Measurements from ENCODE around the gene KATNBL1.
"Not testable (repeated sequence)": the region's sequence is repeated elsewhere in the genome, so short reads cannot be mapped to it uniquely, and the experiment has no call there.

KATNBL1 gene

DNA sequence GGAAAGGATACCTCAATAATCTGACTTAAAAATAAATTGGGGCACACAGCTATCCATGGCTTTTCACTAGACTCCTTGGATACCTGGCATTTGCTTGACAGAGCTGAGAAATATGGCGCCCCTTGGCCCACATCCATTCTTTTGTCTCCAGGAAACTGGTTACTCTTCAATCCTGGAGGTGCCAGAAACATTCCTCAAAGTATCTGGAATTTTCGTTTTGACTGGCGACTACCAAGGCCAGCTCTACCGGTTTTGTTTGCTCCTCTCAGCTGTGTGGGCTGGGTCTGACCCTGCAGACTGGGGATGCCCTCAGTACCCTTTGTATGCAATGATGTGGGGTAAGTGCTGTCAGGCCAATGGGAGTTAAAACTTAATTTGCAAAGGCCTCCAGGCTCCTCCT, 27.0 kb downstream of the KATNBL1 start:
- TF ChIP-seq GABPA (IDR thresholded peaks at IDR 0.05; ENCODE audit: low read depth) (no peak), SPI1 (IDR thresholded peaks at IDR 0.05; ENCODE audit: borderline replicate concordance, low read depth) (no peak), POLR2AphosphoS5 (IDR thresholded peaks at IDR 0.05; ENCODE audit: low read depth) (no peak), CTCF (IDR thresholded peaks at IDR 0.05; ENCODE audit: insufficient read depth, low read length) (no peak), REST (IDR thresholded peaks at IDR 0.05; ENCODE audit: insufficient replicate concordance, low read depth) (no peak)
- no peak overlapping the region for H3K27ac ChIP-seq (replicated peaks)
- DNase-seq (ENCODE audit: low read depth in 1 of 2, low spot score in 1 of 2): no peak
- no peaks in the 10 kb centered on the region for H3K27me3 ChIP-seq (ENCODE audit: insufficient read depth, poor library complexity, severe bottlenecking)
- H3K4me3 ChIP-seq (replicated peaks; ENCODE audit: insufficient read depth, low read length): no peak overlapping the region

GRCh38 chr15:34179234-34179633, 30.7 kb downstream of the KATNBL1 start:
- TF ChIP-seq REST (IDR thresholded peaks at IDR 0.05; ENCODE audit: insufficient replicate concordance, low read depth) (no peak), POLR2AphosphoS5 (IDR thresholded peaks at IDR 0.05; ENCODE audit: low read depth) (no peak), GABPA (IDR thresholded peaks at IDR 0.05; ENCODE audit: low read depth) (no peak), SPI1 (IDR thresholded peaks at IDR 0.05; ENCODE audit: borderline replicate concordance, low read depth) (no peak)
- Histone ChIP-seq H3K27ac (replicated peaks) (no peak overlapping the region), H3K4me3 (replicated peaks; ENCODE audit: insufficient read depth, low read length) (no peak overlapping the region), H3K27me3 (ENCODE audit: insufficient read depth, poor library complexity, severe bottlenecking) (no peaks in the 10 kb centered on the region)
- no peak for DNase-seq (ENCODE audit: low read depth in 1 of 2, low spot score in 1 of 2)

DNA sequence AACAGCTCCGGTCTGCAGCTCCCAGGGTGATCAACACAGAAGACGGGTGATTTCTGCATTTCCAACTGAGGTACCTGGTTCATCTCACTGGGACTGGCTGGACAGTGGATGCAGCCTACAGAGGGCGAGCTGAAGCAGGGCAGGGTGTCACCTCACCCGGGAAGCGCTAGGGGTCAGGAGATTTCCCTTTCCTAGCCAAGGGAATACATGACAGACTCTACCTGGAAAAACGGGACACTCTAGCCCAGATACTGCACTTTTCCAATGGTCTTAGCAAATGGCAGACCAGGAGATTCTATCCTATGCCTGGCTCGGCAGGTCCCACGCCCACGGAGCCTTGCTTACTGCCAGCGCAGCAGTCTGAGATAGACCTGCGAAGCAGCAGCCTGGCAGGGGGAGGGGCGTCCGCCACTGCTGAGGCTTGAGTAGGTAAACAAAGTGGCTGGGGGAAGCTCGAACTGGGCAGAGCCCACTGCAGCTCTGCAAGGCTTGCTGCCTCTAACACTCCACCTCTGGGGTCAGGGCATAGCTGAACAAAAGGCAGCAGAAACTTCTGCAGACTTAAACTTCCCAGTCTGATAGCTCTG, 43.8 kb downstream of the KATNBL1 start:
- not testable (repeated sequence) for H3K27ac ChIP-seq (replicated peaks); H3K27me3 ChIP-seq (ENCODE audit: insufficient read depth, poor library complexity, severe bottlenecking); DNase-seq (ENCODE audit: low read depth in 1 of 2, low spot score in 1 of 2); H3K4me3 ChIP-seq (replicated peaks; ENCODE audit: insufficient read depth, low read length)

DNA sequence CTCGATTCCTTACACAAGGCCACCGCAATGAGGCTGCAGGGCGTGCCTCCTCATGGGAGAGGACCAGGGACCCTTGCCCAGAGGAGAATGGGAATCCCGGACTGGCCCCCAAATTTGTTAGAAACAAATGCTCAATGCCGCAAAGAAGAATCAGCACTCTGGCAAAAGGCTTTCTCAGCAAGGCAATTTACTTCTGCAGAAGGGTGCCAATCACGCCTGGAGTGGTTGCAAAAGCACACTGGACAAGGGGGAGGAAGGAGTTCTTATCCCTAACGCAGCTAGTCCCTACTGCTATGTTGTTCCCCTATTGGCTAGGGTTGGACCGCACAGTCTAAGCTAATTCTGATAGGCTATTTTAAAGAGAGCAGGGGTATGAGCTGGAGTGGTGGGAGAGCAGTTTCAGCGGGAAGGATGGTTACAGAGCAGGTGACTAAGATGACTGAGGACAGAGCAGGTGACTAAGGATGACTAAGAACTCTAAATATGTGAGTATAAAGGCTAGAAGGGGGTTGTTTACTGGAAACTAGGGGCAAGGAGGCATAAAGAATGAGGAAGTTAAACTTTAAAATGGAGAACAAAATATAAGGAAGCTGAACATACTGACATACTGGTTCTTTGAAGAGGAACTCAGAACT, 48.5 kb downstream of the KATNBL1 start:
- no peak for TF ChIP-seq CTCF (IDR thresholded peaks at IDR 0.05; ENCODE audit: insufficient read depth, low read length)
- no peak for TF ChIP-seq REST (IDR thresholded peaks at IDR 0.05; ENCODE audit: insufficient replicate concordance, low read depth)
- 0 out of 2 replicates have a peak, but pooled peaks have one; percentile 20 for TF ChIP-seq POLR2AphosphoS5 (IDR thresholded peaks at IDR 0.05; ENCODE audit: low read depth)
- no peak for TF ChIP-seq GABPA (IDR thresholded peaks at IDR 0.05; ENCODE audit: low read depth)
- peak; percentile 24; the same call in 1 of the 2 replicates for TF ChIP-seq SPI1 (IDR thresholded peaks at IDR 0.05; ENCODE audit: borderline replicate concordance, low read depth)
- Histone ChIP-seq H3K27me3 (ENCODE audit: insufficient read depth, poor library complexity, severe bottlenecking) (no peaks in the 10 kb centered on the region), H3K27ac (replicated peaks) (no peak overlapping the region; the same call in 1 of the 2 replicates), H3K4me3 (replicated peaks; ENCODE audit: insufficient read depth, low read length) (no peak overlapping the region)
- peak; percentile 23 to 26 for DNase-seq (ENCODE audit: low read depth in 1 of 2, low spot score in 1 of 2)
